ENCODE results near the gene CYSLTR1.
A peak's percentile ranks its signal among the peaks of the same experiment; 100 is the strongest.

Gene CYSLTR1

DNA sequence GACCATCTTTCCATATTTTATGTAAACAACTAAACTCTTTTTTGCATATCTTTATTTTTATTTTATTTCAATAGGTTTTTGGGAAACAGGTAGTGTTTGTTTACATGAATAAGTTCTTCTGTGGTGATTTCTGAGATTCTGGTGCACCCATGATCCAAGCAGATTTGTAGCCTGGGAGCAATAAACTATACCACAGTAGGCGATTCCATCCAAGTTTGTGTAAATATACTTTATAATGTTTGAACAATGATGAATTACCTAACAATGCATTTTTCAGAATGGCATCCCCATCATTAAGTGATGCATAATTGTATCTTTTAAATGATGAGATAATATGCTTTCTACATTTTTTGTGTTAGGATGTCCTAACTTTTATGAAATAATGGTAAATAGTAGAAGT is 39.2 kb upstream of the CYSLTR1 start:
- Histone ChIP-seq H3K36me3 (replicated peaks; ENCODE audit: insufficient read depth, low read length) (no peaks in the 10 kb centered on the region), H3K9me3 (replicated peaks; ENCODE audit: insufficient read depth, low read length) (no peaks in the 10 kb centered on the region), H3K9me2 (replicated peaks; ENCODE audit: insufficient read depth, low read length) (no peaks in the 10 kb centered on the region), H2AFZ (ENCODE audit: low read length) (no peak overlapping the region), H3K79me2 (ENCODE audit: low read length) (no peaks in the 10 kb centered on the region), H3K9ac (ENCODE audit: low read length) (no peak overlapping the region), H3F3A (ENCODE audit: insufficient read depth, low read length) (no peaks in the 10 kb centered on the region), H3K4me3 (ENCODE audit: low read length) (no peak overlapping the region), H3K27me3 (replicated peaks; ENCODE audit: insufficient read depth, low read length) (no peaks in the 10 kb centered on the region), H3K27ac (ENCODE audit: low read length) (no peak overlapping the region), H3K4me2 (ENCODE audit: low read depth, low read length) (no peak overlapping the region), H4K20me1 (ENCODE audit: insufficient read depth, low read length) (no peaks in the 10 kb centered on the region), H3K4me1 (ENCODE audit: low read length) (no peaks in the 10 kb centered on the region)
- no peak for DNase-seq
- TF ChIP-seq EZH2 (optimal IDR thresholded peaks at IDR 0.05; ENCODE audit: low read depth, low read length) (no peak), CTCF (IDR thresholded peaks at IDR 0.05; ENCODE audit: low read length) (no peak), EZH2phosphoT487 (IDR thresholded peaks at IDR 0.05; ENCODE audit: low read length) (no peak)

DNA sequence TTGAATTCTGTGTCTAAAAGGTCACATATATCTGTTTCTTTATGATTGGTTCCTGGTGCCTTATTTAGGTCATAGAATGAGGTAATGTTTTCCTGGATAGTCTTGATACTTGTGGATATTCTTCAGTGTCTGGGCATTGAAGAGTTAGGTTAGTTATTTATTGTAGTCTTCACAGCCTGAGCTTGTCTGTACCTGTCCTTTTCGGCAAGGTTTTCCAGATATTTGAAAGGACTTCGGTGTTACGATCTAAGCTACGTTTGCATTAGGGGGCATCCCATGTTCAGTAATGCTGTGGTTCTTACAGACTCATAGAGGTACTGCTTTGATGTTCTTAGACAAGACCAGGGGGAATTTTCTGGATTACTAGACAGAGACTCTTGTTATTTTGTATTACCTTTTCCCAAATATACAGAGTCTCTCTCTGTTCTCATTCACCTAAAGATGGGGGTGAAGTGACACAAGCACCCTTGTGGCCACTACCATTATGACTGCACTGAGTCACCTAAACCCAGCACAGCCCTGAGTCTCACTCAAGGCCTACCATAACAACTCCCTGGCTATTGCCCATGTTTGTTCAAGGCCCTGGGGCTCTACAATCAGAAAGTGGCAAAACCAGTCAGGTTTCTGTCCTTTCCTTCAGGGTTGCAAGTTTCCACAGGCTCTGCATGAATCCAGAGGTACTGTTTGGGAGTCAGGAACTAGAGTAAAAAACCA is 30.1 kb upstream of the CYSLTR1 start:
- H3K4me2 ChIP-seq (ENCODE audit: low read depth, low read length) = no peak overlapping the region
- no peak for DNase-seq
- no peak overlapping the region for H3K9ac ChIP-seq (ENCODE audit: low read length)
- H3K27ac ChIP-seq (ENCODE audit: low read length) = no peak overlapping the region
- no peaks in the 10 kb centered on the region for H3K9me2 ChIP-seq (replicated peaks; ENCODE audit: insufficient read depth, low read length)
- no peaks in the 10 kb centered on the region for H3F3A ChIP-seq (ENCODE audit: insufficient read depth, low read length)
- TF ChIP-seq EZH2 (optimal IDR thresholded peaks at IDR 0.05; ENCODE audit: low read depth, low read length) (no peak), CTCF (IDR thresholded peaks at IDR 0.05; ENCODE audit: low read length) (no peak), EZH2phosphoT487 (IDR thresholded peaks at IDR 0.05; ENCODE audit: low read length) (no peak)
- H3K79me2 ChIP-seq (ENCODE audit: low read length) = no peaks in the 10 kb centered on the region
- H4K20me1 ChIP-seq (ENCODE audit: insufficient read depth, low read length) = no peaks in the 10 kb centered on the region
- no peaks in the 10 kb centered on the region for H3K36me3 ChIP-seq (replicated peaks; ENCODE audit: insufficient read depth, low read length)
- no peaks in the 10 kb centered on the region for H3K9me3 ChIP-seq (replicated peaks; ENCODE audit: insufficient read depth, low read length)
- no peak overlapping the region for H2AFZ ChIP-seq (ENCODE audit: low read length)
- no peaks in the 10 kb centered on the region for H3K4me1 ChIP-seq (ENCODE audit: low read length)
- no peaks in the 10 kb centered on the region for H3K27me3 ChIP-seq (replicated peaks; ENCODE audit: insufficient read depth, low read length)
- H3K4me3 ChIP-seq (ENCODE audit: low read length) = no peak overlapping the region

DNA sequence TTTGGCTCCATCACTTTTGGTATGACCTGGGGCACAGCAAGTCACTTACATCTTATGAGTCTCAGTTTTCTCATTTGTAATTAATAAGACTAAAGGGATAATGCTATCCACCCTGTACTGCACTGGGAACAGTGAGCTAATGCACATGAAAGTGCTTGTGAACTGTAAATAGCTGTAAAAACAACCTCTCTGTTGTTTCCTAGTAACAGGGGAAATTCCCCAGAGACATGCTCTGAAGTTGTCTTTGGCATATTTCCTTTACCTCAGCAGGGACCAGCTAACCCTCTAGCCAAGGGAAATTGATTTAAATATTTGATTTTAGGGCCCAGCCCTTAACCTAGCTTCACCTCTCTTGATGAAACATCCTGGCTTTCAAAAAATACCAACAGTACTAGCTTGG is 6.1 kb upstream of the CYSLTR1 start:
- Histone ChIP-seq H3K9me2 (replicated peaks; ENCODE audit: insufficient read depth, low read length) (no peaks in the 10 kb centered on the region), H3K4me2 (ENCODE audit: low read depth, low read length) (peak overlapping the region; percentile 28), H3K79me2 (ENCODE audit: low read length) (no peaks in the 10 kb centered on the region), H3K27me3 (replicated peaks; ENCODE audit: insufficient read depth, low read length) (no peaks in the 10 kb centered on the region), H3K27ac (ENCODE audit: low read length) (peak overlapping the region; percentile 57; the same call in 1 of the 2 replicates), H3K9me3 (replicated peaks; ENCODE audit: insufficient read depth, low read length) (no peaks in the 10 kb centered on the region), H3K4me1 (ENCODE audit: low read length) (peaks cover 44% of the 10 kb centered on the region), H3K9ac (ENCODE audit: low read length) (peak overlapping the region; percentile 17; the same call in 1 of the 2 replicates), H3F3A (ENCODE audit: insufficient read depth, low read length) (peaks cover 15% of the 10 kb centered on the region), H4K20me1 (ENCODE audit: insufficient read depth, low read length) (no peaks in the 10 kb centered on the region), H2AFZ (ENCODE audit: low read length) (peak overlapping the region; percentile 42; the same call in 1 of the 2 replicates), H3K4me3 (ENCODE audit: low read length) (no peak overlapping the region), H3K36me3 (replicated peaks; ENCODE audit: insufficient read depth, low read length) (no peaks in the 10 kb centered on the region)
- TF ChIP-seq EZH2 (optimal IDR thresholded peaks at IDR 0.05; ENCODE audit: low read depth, low read length) (no peak), CTCF (IDR thresholded peaks at IDR 0.05; ENCODE audit: low read length) (no peak), EZH2phosphoT487 (IDR thresholded peaks at IDR 0.05; ENCODE audit: low read length) (no peak)
- peak; percentile 67 for DNase-seq

All from MM.1S (cell line).